Uterus (tissue), 2 donors: ENCODE data around the gene TOX2.

ENCODE experiments used
- CTCF ChIP-seq, 4 experiments: fragments of 200-600 bp in 2 of 4; fragments of 450-650 bp in 2 of 4; sonication (generic) in 2 of 4; IDR thresholded peaks; one replicate each; pipeline ENCODE4 v1.5.1; 2016 to 2019; ENCODE audit warnings: antibody characterized with exemption in 4 of 4, mild to moderate bottlenecking in 2 of 4, moderate library complexity in 1 of 4
- POLR2A ChIP-seq, 2 donors: fragments of 450-650 bp; IDR thresholded peaks; one replicate each; pipeline ENCODE4 v1.6.1; 2016; ENCODE audit warnings: antibody characterized with exemption in 2 of 2, mild to moderate bottlenecking in 1 of 2, moderate library complexity in 1 of 2

- no peak for TF ChIP-seq CTCF (IDR thresholded peaks at IDR 0.05)
- no peak for TF ChIP-seq POLR2A (IDR thresholded peaks at IDR 0.05)
Observed at GRCh38 chr20:43900496-43900895, 14.2 kb upstream of the TOX2 start.
